NT2/D1 (cell line): ENCODE measurements around the gene THBD.

Experiments used
- YY1 ChIP-seq: IDR thresholded peaks from 2 replicates; pipeline ENCODE4 v1.6.1; 2011; ENCODE audit not compliant: insufficient read length, insufficient read depth
- ZNF274 ChIP-seq: IDR thresholded peaks from 2 replicates; pipeline ENCODE4 v1.6.1; 2011; ENCODE audit warnings: mild to moderate bottlenecking, low read depth, low read length

GRCh38 chr20:23096097-23096496 is 46.6 kb upstream of the THBD start:
- no peak for TF ChIP-seq ZNF274
- TF ChIP-seq YY1 = no peak
